Thymus (tissue), 11 donors: ENCODE results near the gene VRK1. TPM values are rescaled to one million over a fixed set of nuclear protein-coding genes. Genes with fewer than 3 reads are reported as not detected.

ENCODE experiments used
- DNase-seq, 9 donors: peaks; one replicate each; pipeline ENCODE4 v3.0.0-alpha.2; 2013; ENCODE audit warnings: low spot score in 9 of 9, low read depth in 6 of 9, missing footprints in 1 of 9
- H3K27ac ChIP-seq, 2 donors: one replicate each; pipeline ENCODE4 v1.5.1; 2013; ENCODE audit warnings: control low read depth in 1 of 2, low read depth in 1 of 2, low read length in 1 of 2, mild to moderate bottlenecking in 1 of 2, moderate library complexity in 1 of 2
- H3K27me3 ChIP-seq, 2 donors: one replicate each; pipeline ENCODE4 v1.5.1; 2013; ENCODE audit warnings: low read length in 1 of 2; ENCODE audit not compliant: control insufficient read depth in 2 of 2, insufficient read depth in 1 of 2
- H3K36me3 ChIP-seq, 2 donors: one replicate each; pipeline ENCODE4 v1.5.1; 2013; ENCODE audit warnings: low read length in 1 of 2, mild to moderate bottlenecking in 1 of 2, moderate library complexity in 1 of 2; ENCODE audit not compliant: control insufficient read depth in 2 of 2, insufficient read depth in 2 of 2
- H3K4me1 ChIP-seq, 2 donors: one replicate each; pipeline ENCODE4 v1.5.1; 2013; ENCODE audit warnings: low read length in 2 of 2; ENCODE audit not compliant: control insufficient read depth in 2 of 2, insufficient read depth in 2 of 2
- H3K4me3 ChIP-seq, 2 donors: one replicate each; pipeline ENCODE4 v1.5.1; 2013; ENCODE audit warnings: low read length in 2 of 2, control low read depth in 1 of 2, mild to moderate bottlenecking in 1 of 2
- H3K9me3 ChIP-seq, 2 donors: one replicate each; pipeline ENCODE4 v1.5.1; 2013; ENCODE audit warnings: low read length in 1 of 2, mild to moderate bottlenecking in 1 of 2; ENCODE audit not compliant: control insufficient read depth in 2 of 2, insufficient read depth in 1 of 2
- WGBS: extraction: QIAGEN DNeasy Blood & Tissue Kit; methylation state at CpG from one replicate; pipeline ENCODE4 v1.1.7; 2013; 5-methylcytosine and 5-hydroxymethylcytosine counted together
- polyA plus RNA-seq: library from polyadenylated mRNA; stranded (reverse); fragments of 200-250 nt; gene quantifications from one replicate; pipeline ENCODE4 v1.2.3, GENCODE V29; 2013
- total RNA-seq: library from RNA; stranded (reverse); fragments of 120-200 nt; gene quantifications from one replicate; pipeline ENCODE4 v1.2.4, GENCODE V29; 2013
- donor health status: healthy.

VRK1 gene
- total and polyA plus RNA-seq, 2 donors = 23.0 to 83.1 TPM

GRCh38 chr14:96909841-96910364 is 112.7 kb downstream of the VRK1 start:
- Histone ChIP-seq H3K27ac (no peak overlapping the region), H3K4me3 (no peak overlapping the region), H3K36me3 (no peaks in the 10 kb centered on the region), H3K9me3 (peaks cover 0 to 9% of the 10 kb centered on the region in 2 donors), H3K27me3 (no peaks in the 10 kb centered on the region), H3K4me1 (peaks cover 0 to 5% of the 10 kb centered on the region in 2 donors)
- WGBS = 96% methylated on average over 1 of the region's 1 CpG
- no peak for DNase-seq

GRCh38 chr14:96911499-96912149 is 114.4 kb downstream of the VRK1 start:
- whole genome bisulfite sequencing = 26% methylated on average over 6 of the region's 6 CpGs
- Histone ChIP-seq H3K4me1 (peaks cover 0 to 1% of the 10 kb centered on the region in 2 donors), H3K27ac (no peak overlapping the region), H3K36me3 (no peaks in the 10 kb centered on the region), H3K9me3 (peaks cover 0 to 9% of the 10 kb centered on the region in 2 donors), H3K27me3 (no peaks in the 10 kb centered on the region), H3K4me3 (no peak overlapping the region)
- DNase-seq = no peak

GRCh38 chr14:96914571-96915128 is 117.5 kb downstream of the VRK1 start:
- whole genome bisulfite sequencing = 93% methylated on average over 5 of the region's 5 CpGs
- DNase-seq = no peak

GRCh38 chr14:96915478-96915877 is 118.3 kb downstream of the VRK1 start:
- no peak for DNase-seq
- Histone ChIP-seq H3K4me1 (no peaks in the 10 kb centered on the region), H3K9me3 (peaks cover 0 to 5% of the 10 kb centered on the region in 2 donors), H3K4me3 (no peak overlapping the region), H3K36me3 (no peaks in the 10 kb centered on the region), H3K27ac (no peak overlapping the region), H3K27me3 (no peaks in the 10 kb centered on the region)
- 98% methylated on average over 4 of the region's 4 CpGs for WGBS

More at GRCh38 chr14:96914571-96915128, 117.5 kb downstream of the VRK1 start:
- H3K9me3 ChIP-seq = peaks cover 0 to 9% of the 10 kb centered on the region in 2 donors
- H3K27ac ChIP-seq = no peak overlapping the region
- H3K4me3 ChIP-seq = no peak overlapping the region
- H3K4me1 ChIP-seq = no peaks in the 10 kb centered on the region
- H3K27me3 ChIP-seq = no peaks in the 10 kb centered on the region
- no peaks in the 10 kb centered on the region for H3K36me3 ChIP-seq

GRCh38 chr14:96916751-96917150 is 119.6 kb downstream of the VRK1 start:
- peaks cover 0 to 3% of the 10 kb centered on the region in 2 donors for H3K9me3 ChIP-seq
- H3K4me1 ChIP-seq = no peaks in the 10 kb centered on the region
- WGBS = 96% methylated on average over 1 of the region's 1 CpG
- no peak for DNase-seq
- H3K36me3 ChIP-seq = no peaks in the 10 kb centered on the region
- H3K27ac ChIP-seq = no peak overlapping the region
- H3K4me3 ChIP-seq = no peak overlapping the region
- no peaks in the 10 kb centered on the region for H3K27me3 ChIP-seq

GRCh38 chr14:96917442-96917963 is 120.3 kb downstream of the VRK1 start:
- no peaks in the 10 kb centered on the region for H3K4me1 ChIP-seq
- H3K27me3 ChIP-seq = no peaks in the 10 kb centered on the region
- WGBS = 92% methylated on average over 7 of the region's 7 CpGs
- H3K4me3 ChIP-seq = no peak overlapping the region
- peaks cover 0 to 3% of the 10 kb centered on the region in 2 donors for H3K9me3 ChIP-seq
- no peaks in the 10 kb centered on the region for H3K36me3 ChIP-seq
- DNase-seq = no peak
- no peak overlapping the region for H3K27ac ChIP-seq

- no peaks in the 10 kb centered on the region for H3K4me1 ChIP-seq
- WGBS = 96% methylated on average over 3 of the region's 3 CpGs
- H3K27me3 ChIP-seq = no peaks in the 10 kb centered on the region
- peaks cover 0 to 3% of the 10 kb centered on the region in 2 donors for H3K9me3 ChIP-seq
- H3K4me3 ChIP-seq = no peak overlapping the region
- DNase-seq = no peak
- no peaks in the 10 kb centered on the region for H3K36me3 ChIP-seq
- H3K27ac ChIP-seq = no peak overlapping the region
Measured at GRCh38 chr14:96920023-96920422, 122.8 kb downstream of the VRK1 start.

GRCh38 chr14:96920820-96921219 is 123.6 kb downstream of the VRK1 start:
- Histone ChIP-seq H3K27ac (no peak overlapping the region), H3K9me3 (peaks cover 0 to 3% of the 10 kb centered on the region in 2 donors)
- WGBS = 83% methylated on average over 3 of the region's 3 CpGs

GRCh38 chr14:96922986-96923385 is 125.8 kb downstream of the VRK1 start:
- Histone ChIP-seq H3K27ac (no peak overlapping the region), H3K36me3 (no peaks in the 10 kb centered on the region), H3K4me3 (no peak overlapping the region), H3K27me3 (no peaks in the 10 kb centered on the region), H3K4me1 (no peaks in the 10 kb centered on the region), H3K9me3 (peaks cover 0 to 3% of the 10 kb centered on the region in 2 donors)
- no peak for DNase-seq
- 98% methylated on average over 8 of the region's 8 CpGs for WGBS

More at GRCh38 chr14:96920820-96921219, 123.6 kb downstream of the VRK1 start:
- DNase-seq = no peak
- no peaks in the 10 kb centered on the region for H3K36me3 ChIP-seq
- no peaks in the 10 kb centered on the region for H3K27me3 ChIP-seq
- no peak overlapping the region for H3K4me3 ChIP-seq
- H3K4me1 ChIP-seq = no peaks in the 10 kb centered on the region
